ENCODE data around the gene UGP2.
"Not testable (repeated sequence)": the region's sequence is repeated elsewhere in the genome, so short reads cannot be mapped to it uniquely, and the experiment has no call there.

Gene UGP2

DNA sequence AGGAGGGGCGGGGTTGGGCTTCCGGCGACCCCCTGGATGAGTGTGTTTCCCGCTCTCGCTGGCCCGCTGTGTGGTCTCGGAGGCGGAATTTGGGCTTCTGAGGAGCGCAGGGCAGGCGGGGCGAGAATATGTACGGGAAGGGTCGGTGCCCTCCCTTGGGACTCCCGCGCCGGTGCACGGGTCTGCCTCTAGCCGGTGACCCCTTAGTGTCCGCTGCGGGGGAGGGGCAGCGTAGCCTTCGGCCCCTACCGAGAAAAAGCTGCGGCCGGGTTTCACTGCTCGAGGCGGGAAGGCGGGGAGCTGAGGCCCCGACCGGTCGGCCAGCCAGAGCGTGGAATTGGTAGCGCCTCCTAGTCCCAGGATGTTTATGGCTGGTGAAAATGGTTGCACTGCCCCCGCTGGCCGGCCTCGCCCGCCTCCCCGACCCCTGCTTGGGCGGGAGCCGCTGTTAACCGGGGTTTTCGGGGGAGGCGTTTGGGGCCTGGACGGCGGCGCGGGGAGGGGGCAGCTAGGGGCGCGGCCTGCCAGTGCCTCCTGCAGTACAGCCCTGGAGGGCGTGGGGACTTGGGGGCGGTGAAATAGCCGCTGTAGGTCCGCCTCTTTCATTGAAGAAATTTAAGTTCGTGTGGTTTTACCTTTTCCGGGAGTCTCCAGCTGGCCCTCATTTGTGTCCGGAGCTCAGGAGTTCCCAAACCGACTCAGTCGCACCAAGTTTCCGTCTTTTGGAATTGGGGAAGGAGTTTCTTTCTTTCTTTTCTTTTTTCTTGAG is at the start of gene UGP2:
Gene UGP2, plus strand, starts transcription at position 643 of the 769 bp plus-strand sequence. CDS start 290 bp downstream, outside the sequence.
- peak; percentile 95 for FAIRE-seq

DNA sequence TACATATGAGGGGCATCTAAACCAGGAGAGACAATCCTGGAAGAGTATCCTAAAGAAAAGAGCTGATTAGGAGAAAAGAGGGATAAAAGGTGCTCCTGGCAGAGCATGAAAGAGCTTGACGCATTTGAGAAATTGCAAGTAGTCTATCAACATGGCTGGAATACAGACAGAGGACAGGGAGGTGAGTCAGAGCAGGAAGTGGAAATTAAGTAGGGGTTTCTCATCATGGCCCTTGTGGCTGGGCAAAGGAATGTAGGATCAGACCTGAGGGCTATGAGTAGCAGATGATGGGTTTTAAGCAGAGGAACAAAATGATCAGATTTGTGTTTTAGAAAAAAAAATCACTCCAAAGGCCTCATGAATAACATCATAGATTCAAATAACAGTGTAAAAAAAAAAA is 49.2 kb upstream of the UGP2 start:
- FAIRE-seq: no peak

DNA sequence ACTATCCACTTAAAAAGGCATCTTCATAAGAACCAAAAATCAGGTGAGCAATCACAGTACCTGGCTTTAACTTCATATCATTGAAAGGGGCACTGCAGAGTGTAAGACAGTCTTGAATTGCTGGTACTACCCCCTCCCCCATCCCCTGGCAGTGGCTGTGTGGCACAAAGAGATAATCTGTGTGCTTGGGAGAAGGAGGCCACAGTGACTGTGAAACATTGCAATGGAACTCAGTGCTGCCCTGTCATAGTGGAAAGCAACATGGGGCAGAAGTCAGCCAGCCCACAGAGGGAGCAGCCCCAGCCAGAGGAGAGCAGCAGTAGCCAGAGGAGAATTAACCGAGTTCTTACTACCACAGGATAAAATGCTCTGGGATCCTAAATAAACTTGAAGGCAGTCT is 45.3 kb upstream of the UGP2 start:
- FAIRE-seq: no peak

- no peak for FAIRE-seq
Observed at GRCh38 chr2:63796796-63797195, 44.9 kb upstream of the UGP2 start.

- FAIRE-seq: no peak
Observed at GRCh38 chr2:63801455-63801854, 40.2 kb upstream of the UGP2 start.

GRCh38 chr2:63805412-63805811 is 36.3 kb upstream of the UGP2 start:
- no peak for FAIRE-seq

GRCh38 chr2:63808036-63808435 is 33.7 kb upstream of the UGP2 start:
- not testable (repeated sequence) for FAIRE-seq

- not testable (repeated sequence) for FAIRE-seq
Observed at GRCh38 chr2:63808911-63809310, 32.8 kb upstream of the UGP2 start.

GRCh38 chr2:63811063-63811462 is 30.6 kb upstream of the UGP2 start:
- no peak for FAIRE-seq

GRCh38 chr2:63811870-63812269 is 29.8 kb upstream of the UGP2 start:
- FAIRE-seq: not testable (repeated sequence)

DNA sequence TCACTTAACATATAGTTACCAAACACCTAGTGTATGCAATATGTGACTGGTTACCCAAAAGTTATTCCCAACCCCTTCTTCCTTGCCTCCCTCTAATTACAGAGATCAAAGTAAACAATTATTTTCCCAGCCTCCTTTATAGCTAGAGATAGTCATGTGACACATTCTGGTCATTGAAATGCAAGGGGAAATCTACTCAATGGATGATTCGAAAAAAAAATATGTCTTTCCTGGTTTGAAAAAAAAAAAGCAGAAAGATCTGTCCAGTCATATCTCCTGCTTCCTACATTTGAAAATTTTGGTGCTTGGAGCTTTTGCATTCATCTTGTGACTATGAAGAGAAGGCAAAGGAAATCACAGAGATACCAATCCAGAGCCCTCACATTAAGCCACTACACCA is 27.6 kb upstream of the UGP2 start:
- FAIRE-seq: no peak

- FAIRE-seq: no peak
Observed at GRCh38 chr2:63817382-63817781, 24.3 kb upstream of the UGP2 start.

DNA sequence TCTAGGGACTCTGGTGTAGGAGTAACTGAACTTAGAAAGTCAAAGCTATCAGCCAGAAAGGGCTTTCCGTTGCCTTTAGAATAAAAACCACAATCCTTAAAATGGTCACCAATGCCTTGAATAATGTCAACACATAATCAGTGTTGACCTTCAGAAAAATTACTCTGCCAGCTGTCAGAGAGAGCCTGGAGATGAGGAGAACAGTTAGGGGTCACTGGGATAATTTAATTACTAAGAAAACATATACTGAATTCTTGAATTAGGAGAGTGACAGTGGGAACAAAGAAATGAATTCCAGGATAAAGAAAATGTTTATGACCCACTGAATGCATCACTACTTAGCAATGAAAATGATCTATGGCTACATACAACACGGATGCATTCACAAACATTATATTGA is 23.4 kb upstream of the UGP2 start:
- no peak for FAIRE-seq

DNA sequence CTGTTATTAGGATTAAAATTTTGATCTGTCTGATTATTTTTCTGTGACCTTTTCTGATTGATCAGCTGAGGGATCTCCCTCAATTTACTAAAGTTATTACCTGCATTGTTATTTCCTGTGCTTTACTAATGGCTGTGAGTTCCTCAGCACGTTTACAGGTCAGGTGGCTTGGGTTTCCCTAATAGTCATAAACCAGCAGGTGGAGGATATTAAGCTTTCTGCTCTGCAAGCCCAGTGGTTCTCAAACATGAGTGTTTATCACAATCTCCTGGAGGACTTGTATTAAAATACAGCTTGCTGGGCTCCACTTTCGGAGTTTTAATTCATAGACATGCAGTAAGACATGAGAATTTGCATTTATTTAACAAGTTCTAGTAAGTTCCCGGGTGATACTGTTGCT is 22.4 kb upstream of the UGP2 start:
- no peak for FAIRE-seq

DNA sequence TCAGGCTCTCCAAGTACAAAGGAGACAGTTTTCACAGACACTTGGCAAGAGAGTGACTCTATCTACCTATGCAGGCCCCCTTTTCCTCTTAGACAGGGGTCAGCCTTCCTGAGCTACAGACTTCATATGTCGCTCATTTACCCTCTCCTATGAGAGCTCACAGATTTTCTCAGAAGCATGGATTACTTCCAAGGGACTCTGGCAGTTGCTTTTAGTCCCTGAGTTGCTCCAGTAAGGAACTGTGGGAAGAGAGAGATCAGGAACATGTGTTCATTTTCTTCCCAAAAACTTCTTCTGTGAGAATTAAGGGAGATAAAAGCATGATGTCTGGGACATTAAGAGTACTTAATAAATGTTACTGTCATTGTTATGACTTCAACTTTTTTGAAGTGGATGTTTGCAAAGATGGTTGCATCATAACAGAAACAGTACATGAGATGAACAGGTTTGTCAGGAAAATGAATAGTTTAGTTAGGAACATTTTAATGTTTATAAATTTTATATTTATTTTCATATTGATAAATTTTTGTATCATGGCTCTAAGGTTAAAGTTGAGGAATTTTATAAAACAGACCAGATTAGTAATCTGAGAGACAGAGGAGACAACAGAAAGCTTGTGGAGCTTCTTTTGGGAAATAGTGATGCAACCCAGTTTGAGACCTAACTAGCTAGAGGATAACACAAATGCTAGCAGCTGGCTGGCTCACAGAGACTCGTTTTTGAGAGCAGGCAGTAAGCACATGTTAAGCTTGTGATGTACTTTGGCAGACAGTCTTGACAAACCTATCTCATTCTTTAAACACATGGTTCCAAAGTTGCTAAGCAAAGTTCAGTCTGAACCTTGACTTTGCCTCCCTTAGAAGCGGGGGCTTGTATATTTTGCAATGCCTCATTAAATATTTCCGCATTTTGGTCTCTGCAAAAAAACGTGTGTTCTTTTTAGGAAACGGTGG is 21.7 kb upstream of the UGP2 start:
- FAIRE-seq: no peak

DNA sequence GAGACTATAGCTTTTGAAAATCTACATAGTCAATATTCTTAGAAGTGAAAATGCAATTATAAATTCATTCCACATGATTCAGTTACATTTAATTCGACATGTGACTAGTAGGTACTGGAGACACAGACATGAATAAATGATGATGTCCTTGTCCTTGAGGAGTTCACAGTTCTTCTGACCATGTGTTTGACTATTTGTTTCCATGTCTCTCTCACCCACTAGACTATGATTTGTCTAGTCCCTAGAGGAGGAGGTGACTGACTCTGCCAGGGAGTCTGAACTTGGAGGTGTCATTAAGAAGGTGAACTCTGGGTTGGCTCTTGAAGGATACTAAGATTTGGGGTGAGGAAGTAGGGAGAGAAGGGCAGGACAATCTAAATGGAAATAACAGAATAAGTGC is 20.7 kb upstream of the UGP2 start:
- no peak for FAIRE-seq

GRCh38 chr2:63821396-63821795 is 20.3 kb upstream of the UGP2 start:
- FAIRE-seq: no peak

GRCh38 chr2:63822478-63822877 is 19.2 kb upstream of the UGP2 start:
- no peak for FAIRE-seq

DNA sequence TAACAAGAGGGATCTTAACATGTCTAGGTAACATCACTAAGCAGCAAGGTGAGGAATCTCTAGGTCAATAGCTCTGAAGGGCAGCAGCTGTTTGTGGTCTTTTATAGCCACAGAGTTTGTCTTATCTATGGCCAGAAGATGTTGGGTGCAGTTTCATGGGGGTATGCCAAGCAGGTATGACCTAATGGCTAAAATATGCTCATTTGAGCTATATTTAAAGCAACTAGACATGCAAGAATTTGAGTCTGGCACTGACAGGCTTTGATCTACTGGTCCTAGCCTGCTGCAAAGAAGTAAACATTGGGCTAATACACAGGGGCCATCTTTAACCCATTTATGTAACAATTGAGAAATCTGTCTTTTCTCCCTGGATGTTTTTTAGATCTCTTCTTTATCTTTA is 13.9 kb upstream of the UGP2 start:
- no peak for FAIRE-seq

GRCh38 chr2:63831176-63831575 is 10.5 kb upstream of the UGP2 start:
- no peak for FAIRE-seq

DNA sequence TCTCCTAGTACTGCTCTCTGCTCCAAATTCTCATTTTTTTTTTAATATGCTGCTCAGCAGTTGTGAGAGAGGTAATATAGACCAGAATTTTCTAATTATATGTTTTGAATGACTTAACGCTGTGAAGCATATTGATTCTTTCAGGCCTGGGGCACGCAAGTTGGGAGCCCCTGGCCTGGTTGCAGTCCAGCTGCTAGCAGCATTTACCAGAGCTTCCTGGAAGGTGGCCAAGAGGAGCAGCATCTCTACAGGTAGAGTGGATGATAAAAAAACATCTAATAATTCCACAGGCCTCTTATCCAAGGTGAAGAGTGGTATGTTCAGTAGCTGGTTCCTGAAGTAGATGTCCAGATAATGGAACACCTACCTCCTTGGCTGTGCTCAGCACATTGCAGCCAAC is 7.3 kb upstream of the UGP2 start:
- no peak for FAIRE-seq

DNA sequence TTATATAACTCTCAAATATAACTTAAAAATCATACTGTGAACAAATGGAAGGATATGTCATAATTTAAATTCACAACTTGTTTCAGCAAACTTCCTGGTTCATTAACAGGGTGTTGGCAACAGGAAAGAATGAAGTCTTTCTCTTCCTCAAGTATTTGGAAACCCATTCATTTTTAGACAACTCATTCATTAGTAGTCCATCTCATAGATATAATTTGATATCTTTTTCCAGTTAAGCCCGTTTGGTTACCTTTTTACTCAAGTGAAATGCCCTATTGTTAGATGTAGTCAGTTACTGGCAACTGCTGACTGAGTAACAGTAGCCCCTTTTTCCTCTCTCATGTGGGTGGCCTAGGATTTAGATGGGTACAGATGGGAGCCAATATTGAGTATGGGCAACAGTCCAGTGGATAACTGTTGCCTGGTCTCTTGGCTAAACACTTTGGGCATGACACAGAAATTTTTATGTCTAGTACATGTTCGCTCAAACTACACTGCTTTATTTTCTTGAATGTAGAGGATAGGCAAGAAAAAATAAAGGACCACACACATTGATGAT is 4.6 kb upstream of the UGP2 start:
- no peak for FAIRE-seq

- FAIRE-seq: no peak
Observed at GRCh38 chr2:63840081-63840784, 1.5 kb upstream of the UGP2 start.

Measured in G401.6 (cell line).